ENCODE data around the gene GRM6. TPM values are rescaled to one million over a fixed set of nuclear protein-coding genes. Genes with fewer than 3 reads are reported as not detected.

Gene GRM6
- total RNA-seq, 2 donors from 2014 or later: not detected

DNA sequence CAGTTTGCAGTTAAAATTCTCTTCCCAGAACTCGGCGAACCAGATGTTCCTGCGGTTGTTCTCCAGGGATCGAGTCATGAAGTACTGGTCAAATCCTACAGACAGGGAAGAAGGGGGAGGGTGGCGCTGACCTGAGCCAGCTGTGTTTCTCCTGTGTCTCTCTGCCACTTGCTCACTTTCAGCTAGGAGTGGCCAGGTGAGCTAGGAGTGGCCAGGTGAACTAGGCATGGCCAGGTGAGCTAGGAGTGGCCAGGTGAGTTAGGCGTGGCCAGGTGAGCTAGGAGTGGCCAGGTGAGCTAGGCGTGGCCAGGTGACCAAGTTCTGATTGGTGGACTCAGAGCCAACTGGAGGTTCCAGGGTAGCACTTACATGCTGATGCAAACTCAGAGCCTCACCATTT lies 5.8 kb downstream of the GRM6 start:
- H3K9me3 ChIP-seq: no peaks in the 10 kb centered on the region
- no peak overlapping the region for H3K4me3 ChIP-seq
- intact Hi-C loops (cut with DNase I): no loop called here
- TF ChIP-seq, protein P1, sequence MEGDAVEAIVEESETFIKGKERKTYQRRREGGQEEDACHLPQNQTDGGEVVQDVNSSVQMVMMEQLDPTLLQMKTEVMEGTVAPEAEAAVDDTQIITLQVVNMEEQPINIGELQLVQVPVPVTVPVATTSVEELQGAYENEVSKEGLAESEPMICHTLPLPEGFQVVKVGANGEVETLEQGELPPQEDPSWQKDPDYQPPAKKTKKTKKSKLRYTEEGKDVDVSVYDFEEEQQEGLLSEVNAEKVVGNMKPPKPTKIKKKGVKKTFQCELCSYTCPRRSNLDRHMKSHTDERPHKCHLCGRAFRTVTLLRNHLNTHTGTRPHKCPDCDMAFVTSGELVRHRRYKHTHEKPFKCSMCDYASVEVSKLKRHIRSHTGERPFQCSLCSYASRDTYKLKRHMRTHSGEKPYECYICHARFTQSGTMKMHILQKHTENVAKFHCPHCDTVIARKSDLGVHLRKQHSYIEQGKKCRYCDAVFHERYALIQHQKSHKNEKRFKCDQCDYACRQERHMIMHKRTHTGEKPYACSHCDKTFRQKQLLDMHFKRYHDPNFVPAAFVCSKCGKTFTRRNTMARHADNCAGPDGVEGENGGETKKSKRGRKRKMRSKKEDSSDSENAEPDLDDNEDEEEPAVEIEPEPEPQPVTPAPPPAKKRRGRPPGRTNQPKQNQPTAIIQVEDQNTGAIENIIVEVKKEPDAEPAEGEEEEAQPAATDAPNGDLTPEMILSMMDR (IDR thresholded peaks at IDR 0.05): no peak
- no peaks in the 10 kb centered on the region for H3K27me3 ChIP-seq
- H3K27ac ChIP-seq: no peak overlapping the region
- H3K9ac ChIP-seq (ENCODE audit: low read depth in 2 of 2, low read length in 2 of 2): no peak overlapping the region
- H3K36me3 ChIP-seq: no peaks in the 10 kb centered on the region
- H3K4me1 ChIP-seq: no peaks in the 10 kb centered on the region
- DNase-seq: no peak

DNA sequence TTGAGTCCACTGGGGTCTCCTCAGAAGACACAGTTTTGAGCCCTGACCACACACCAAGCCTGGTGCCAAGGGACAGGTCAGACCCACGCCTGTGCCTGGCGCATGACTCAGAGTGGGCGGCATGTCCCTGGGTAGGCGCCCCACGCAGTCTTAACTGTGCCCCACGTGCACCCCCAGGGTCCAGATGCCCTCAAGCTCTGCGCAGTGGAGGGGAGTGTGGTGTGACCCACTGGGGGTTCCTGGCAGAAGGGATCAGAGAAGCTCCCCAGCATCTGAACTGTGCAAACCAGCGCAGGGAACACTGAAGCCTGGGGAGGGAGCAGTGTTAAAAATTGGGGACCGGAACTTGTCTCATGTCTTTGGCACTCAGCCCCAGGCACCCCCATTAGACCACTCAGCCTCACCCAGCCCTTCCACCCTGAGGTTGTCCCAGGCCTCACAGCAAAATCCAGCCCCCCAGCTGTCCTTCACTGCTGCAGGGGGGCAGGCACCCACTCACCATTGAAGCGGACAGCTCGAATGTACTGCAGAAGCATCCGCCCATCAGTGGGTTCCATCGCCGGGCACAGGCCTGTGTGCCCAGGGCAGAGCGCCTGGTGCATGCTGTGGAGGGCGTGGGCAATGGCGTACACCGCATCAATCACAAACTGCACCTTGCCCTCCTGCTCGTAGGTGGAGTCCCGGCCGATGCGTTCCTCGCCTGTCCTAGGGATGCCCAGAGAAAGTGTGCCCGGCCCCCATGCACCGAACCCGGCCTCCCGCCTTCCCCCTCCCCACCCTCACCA lies 6.5 kb downstream of the GRM6 start:
- no peak for DNase-seq
- no peak overlapping the region for H3K9ac ChIP-seq (ENCODE audit: low read depth in 2 of 2, low read length in 2 of 2)
- H3K27me3 ChIP-seq: no peaks in the 10 kb centered on the region
- H3K27ac ChIP-seq: no peak overlapping the region
- H3K4me3 ChIP-seq: no peak overlapping the region
- TF ChIP-seq, protein P1 (IDR thresholded peaks at IDR 0.05): no peak
- H3K4me1 ChIP-seq: no peaks in the 10 kb centered on the region
- no peaks in the 10 kb centered on the region for H3K9me3 ChIP-seq
- intact Hi-C loops (cut with DNase I): no loop called here
- H3K36me3 ChIP-seq: no peaks in the 10 kb centered on the region

DNA sequence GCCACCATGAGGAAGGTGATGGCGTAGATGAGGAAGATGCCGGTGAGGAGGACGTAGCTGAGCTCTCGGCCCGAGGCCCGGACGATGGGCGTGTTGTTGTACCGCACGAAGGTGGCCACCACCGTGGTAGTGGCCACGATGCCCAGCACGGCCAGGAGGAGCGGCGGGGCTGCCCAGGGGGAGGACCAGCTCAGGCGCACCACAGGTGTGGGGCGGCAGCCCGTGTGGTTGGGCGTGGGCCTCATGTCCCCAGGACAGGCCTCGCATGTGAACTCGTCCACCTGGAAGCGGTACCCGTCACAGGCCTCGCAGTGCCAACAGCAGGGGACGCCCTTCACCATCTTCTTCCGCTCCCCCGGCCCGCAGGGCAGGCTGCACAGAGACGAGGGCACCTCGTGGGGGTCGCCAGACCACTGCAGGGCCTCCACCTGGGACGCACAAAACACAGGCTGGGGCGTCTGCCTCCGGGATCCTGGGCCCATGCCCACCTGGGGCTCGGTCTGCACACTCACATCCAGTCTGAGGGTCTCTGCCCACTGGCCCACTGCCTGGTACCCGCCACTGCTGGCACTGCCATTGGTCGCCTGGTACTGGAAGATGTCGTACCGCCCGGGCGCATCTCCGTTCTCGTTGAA lies 8.7 kb downstream of the GRM6 start:
- Histone ChIP-seq H3K27ac (no peak overlapping the region), H3K4me3 (no peak overlapping the region), H3K9me3 (no peaks in the 10 kb centered on the region), H3K4me1 (no peaks in the 10 kb centered on the region), H3K9ac (ENCODE audit: low read depth in 2 of 2, low read length in 2 of 2) (no peak overlapping the region), H3K27me3 (no peaks in the 10 kb centered on the region), H3K36me3 (no peaks in the 10 kb centered on the region)
- DNase-seq: no peak
- intact Hi-C loops (cut with DNase I): no loop called here
- TF ChIP-seq, protein P1 (IDR thresholded peaks at IDR 0.05): no peak

DNA sequence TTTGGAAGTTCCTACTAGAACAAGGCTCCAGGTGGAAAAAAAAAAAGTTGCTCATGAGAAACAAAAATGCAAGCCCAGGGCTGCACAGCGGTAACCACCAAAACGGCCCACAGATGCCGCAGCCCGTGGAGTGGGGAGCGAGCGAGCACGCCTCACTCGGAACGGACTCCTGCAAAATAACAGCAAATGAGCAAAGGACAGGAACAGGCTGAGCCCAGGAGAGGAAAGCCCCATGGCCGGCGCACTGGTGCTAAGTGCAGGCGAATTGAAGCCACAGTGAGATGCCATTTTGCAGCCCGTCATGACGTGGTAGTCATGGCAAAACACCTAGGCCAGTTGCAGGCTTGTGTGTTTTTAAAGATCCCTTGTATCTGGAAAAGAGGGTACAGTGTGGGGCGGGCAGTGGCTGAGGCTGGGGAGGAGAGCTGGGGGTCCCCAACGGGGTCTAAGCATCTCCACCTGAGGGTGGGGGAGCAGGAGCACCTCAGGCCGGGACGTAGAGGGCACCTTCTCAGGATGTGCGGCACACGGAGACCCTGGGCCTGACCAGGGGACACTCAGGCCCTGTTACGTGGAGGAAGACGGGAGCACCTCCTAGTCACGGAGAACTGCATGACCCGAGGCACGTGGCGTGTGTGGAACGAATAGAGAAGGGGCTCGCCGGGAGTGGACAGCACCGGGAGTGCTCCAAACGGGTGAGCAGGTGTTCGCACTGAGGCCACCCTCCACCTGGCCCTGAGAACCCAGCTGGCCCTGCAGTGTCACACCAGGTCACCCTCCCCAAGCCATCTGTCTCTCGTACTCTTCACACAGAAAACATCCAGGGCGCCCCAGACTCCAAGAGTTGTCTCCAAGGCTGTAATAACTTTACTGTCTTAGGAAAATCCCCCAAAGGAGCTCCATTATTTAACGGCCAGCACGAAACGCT lies 10.7 kb downstream of the GRM6 start:
- TF ChIP-seq, protein P1 (IDR thresholded peaks at IDR 0.05): no peak
- H3K9me3 ChIP-seq: no peaks in the 10 kb centered on the region
- H3K4me3 ChIP-seq: no peak overlapping the region
- no peaks in the 10 kb centered on the region for H3K4me1 ChIP-seq
- intact Hi-C loops (cut with DNase I): no loop called here
- no peaks in the 10 kb centered on the region for H3K27me3 ChIP-seq
- no peak for DNase-seq
- H3K27ac ChIP-seq: no peak overlapping the region
- H3K9ac ChIP-seq (ENCODE audit: low read depth in 2 of 2, low read length in 2 of 2): no peak overlapping the region
- no peaks in the 10 kb centered on the region for H3K36me3 ChIP-seq

DNA sequence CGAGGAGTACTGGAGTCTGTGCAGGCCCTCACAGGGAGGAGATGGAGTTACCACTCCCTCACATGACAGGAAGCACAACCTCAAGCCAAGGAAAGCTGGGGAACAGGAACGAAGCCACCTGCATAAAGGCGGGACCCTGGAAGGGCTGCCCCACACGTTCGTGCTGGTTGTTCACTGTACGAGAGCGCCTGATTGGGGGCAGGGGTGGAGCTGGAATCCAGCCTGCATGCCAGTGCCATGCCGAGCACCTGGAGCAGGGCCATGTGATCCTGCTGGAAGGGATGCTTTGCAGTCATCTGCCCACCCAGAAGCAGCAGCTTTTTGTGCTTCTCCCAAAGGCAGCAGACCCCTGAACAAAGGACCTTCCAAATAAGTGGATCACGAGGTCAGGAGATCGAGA lies 11.4 kb downstream of the GRM6 start:
- DNase-seq: no peak
- H3K9me3 ChIP-seq: no peaks in the 10 kb centered on the region
- intact Hi-C loops (cut with DNase I): no loop called here

More for the DNA sequence above, 11.4 kb downstream of the GRM6 start:
- TF ChIP-seq, protein P1 (IDR thresholded peaks at IDR 0.05): no peak
- H3K4me3 ChIP-seq: no peak overlapping the region
- H3K27ac ChIP-seq: no peak overlapping the region
- H3K36me3 ChIP-seq: no peaks in the 10 kb centered on the region
- no peaks in the 10 kb centered on the region for H3K27me3 ChIP-seq
- H3K4me1 ChIP-seq: no peaks in the 10 kb centered on the region
- no peak overlapping the region for H3K9ac ChIP-seq (ENCODE audit: low read depth in 2 of 2, low read length in 2 of 2)

All from colonic mucosa (tissue), 4 donors.